ENCODE measurements around the gene NLRP3. TPM values are rescaled to one million over a fixed set of nuclear protein-coding genes. Genes with fewer than 3 reads are reported as not detected.

Gene NLRP3
- total RNA-seq, 1 donor from 2014 or later, result not detected

GRCh38 chr1:247442164-247442563, 26.2 kb downstream of the NLRP3 start:
- H3K4me1 Mint-ChIP-seq (ENCODE audit: low read depth), result no peaks in the 10 kb centered on the region
- TF ChIP-seq, protein P1, sequence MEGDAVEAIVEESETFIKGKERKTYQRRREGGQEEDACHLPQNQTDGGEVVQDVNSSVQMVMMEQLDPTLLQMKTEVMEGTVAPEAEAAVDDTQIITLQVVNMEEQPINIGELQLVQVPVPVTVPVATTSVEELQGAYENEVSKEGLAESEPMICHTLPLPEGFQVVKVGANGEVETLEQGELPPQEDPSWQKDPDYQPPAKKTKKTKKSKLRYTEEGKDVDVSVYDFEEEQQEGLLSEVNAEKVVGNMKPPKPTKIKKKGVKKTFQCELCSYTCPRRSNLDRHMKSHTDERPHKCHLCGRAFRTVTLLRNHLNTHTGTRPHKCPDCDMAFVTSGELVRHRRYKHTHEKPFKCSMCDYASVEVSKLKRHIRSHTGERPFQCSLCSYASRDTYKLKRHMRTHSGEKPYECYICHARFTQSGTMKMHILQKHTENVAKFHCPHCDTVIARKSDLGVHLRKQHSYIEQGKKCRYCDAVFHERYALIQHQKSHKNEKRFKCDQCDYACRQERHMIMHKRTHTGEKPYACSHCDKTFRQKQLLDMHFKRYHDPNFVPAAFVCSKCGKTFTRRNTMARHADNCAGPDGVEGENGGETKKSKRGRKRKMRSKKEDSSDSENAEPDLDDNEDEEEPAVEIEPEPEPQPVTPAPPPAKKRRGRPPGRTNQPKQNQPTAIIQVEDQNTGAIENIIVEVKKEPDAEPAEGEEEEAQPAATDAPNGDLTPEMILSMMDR (IDR thresholded peaks at IDR 0.05; ENCODE audit: unreplicated experiment), result no peak
- no peaks in the 10 kb centered on the region for H3K36me3 Mint-ChIP-seq (ENCODE audit: insufficient read depth)
- DNase-seq (ENCODE audit: low spot score, unreplicated experiment), result no peak
- peaks cover 3% of the 10 kb centered on the region for H3K27me3 Mint-ChIP-seq
- H3K4me3 Mint-ChIP-seq (ENCODE audit: low read depth), result no peak overlapping the region
- no peak overlapping the region for H3K27ac Mint-ChIP-seq
- H3K9me3 Mint-ChIP-seq (ENCODE audit: low read depth), result no peaks in the 10 kb centered on the region

GRCh38 chr1:247443641-247444040, 27.7 kb downstream of the NLRP3 start:
- Mint-ChIP-seq H3K27ac (no peak overlapping the region), H3K27me3 (peaks cover 3% of the 10 kb centered on the region), H3K9me3 (ENCODE audit: low read depth) (no peaks in the 10 kb centered on the region), H3K4me1 (ENCODE audit: low read depth) (no peaks in the 10 kb centered on the region), H3K36me3 (ENCODE audit: insufficient read depth) (no peaks in the 10 kb centered on the region), H3K4me3 (ENCODE audit: low read depth) (no peak overlapping the region)
- no peak for DNase-seq (ENCODE audit: low spot score, unreplicated experiment)
- TF ChIP-seq, protein P1 (IDR thresholded peaks at IDR 0.05; ENCODE audit: unreplicated experiment), result no peak

- TF ChIP-seq, protein P1 (IDR thresholded peaks at IDR 0.05; ENCODE audit: unreplicated experiment), result no peak
- no peak overlapping the region for H3K27ac Mint-ChIP-seq
- no peak overlapping the region for H3K4me3 Mint-ChIP-seq (ENCODE audit: low read depth)
- H3K4me1 Mint-ChIP-seq (ENCODE audit: low read depth), result no peaks in the 10 kb centered on the region
- no peaks in the 10 kb centered on the region for H3K9me3 Mint-ChIP-seq (ENCODE audit: low read depth)
- DNase-seq (ENCODE audit: low spot score, unreplicated experiment), result no peak
- no peaks in the 10 kb centered on the region for H3K36me3 Mint-ChIP-seq (ENCODE audit: insufficient read depth)
- H3K27me3 Mint-ChIP-seq, result peaks cover 3% of the 10 kb centered on the region
Observed at GRCh38 chr1:247444571-247444970, 28.6 kb downstream of the NLRP3 start.

- no peak overlapping the region for H3K27ac Mint-ChIP-seq
- DNase-seq (ENCODE audit: low spot score, unreplicated experiment), result no peak
- H3K36me3 Mint-ChIP-seq (ENCODE audit: insufficient read depth), result no peaks in the 10 kb centered on the region
- no peak overlapping the region for H3K4me3 Mint-ChIP-seq (ENCODE audit: low read depth)
- TF ChIP-seq, protein P1 (IDR thresholded peaks at IDR 0.05; ENCODE audit: unreplicated experiment), result no peak
- peaks cover 7% of the 10 kb centered on the region for H3K27me3 Mint-ChIP-seq
- H3K9me3 Mint-ChIP-seq (ENCODE audit: low read depth), result no peaks in the 10 kb centered on the region
- no peaks in the 10 kb centered on the region for H3K4me1 Mint-ChIP-seq (ENCODE audit: low read depth)
Observed at GRCh38 chr1:247445526-247446356, 29.8 kb downstream of the NLRP3 start.

DNA sequence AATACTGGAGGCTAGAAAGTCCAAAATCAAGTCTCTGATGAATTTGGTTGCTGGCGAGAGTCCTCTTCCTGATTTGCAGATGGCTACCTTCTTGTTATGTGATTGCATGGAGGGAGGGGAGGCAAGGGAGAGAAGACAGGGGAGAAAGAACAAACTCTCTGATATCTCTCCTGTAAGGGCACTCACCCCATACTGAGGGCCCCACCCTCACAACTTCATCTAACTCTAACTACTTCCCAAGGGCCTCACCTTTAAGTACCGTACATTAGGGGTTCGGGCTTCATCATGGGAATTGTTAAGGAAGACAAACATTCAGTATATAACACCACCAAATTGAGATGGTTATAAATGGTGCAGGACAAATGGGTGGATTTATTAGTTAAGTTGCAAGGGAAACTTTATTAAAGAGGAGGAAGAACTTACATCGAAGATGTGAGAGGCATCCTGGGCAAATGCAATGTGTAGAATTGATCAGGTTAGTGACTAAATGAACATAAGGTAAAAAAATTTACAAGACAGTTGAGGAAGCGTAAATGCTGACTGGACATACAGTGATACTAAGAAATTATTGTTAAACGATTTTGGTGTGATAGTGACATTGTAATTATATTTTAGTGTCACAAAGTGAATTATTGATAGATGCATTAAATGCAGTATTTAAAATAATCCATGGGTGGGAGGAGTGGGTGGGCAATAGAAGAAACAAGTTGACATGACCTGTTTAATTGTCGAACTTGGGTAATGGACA, 31.4 kb downstream of the NLRP3 start:
- H3K27ac Mint-ChIP-seq, result peak overlapping the region; percentile 95
- H3K27me3 Mint-ChIP-seq, result peaks cover 17% of the 10 kb centered on the region
- H3K4me3 Mint-ChIP-seq (ENCODE audit: low read depth), result peak overlapping the region; percentile 71
- H3K36me3 Mint-ChIP-seq (ENCODE audit: insufficient read depth), result no peaks in the 10 kb centered on the region
- no peaks in the 10 kb centered on the region for H3K4me1 Mint-ChIP-seq (ENCODE audit: low read depth)
- H3K9me3 Mint-ChIP-seq (ENCODE audit: low read depth), result no peaks in the 10 kb centered on the region
- TF ChIP-seq, protein P1 (IDR thresholded peaks at IDR 0.05; ENCODE audit: unreplicated experiment), result no peak
- no peak for DNase-seq (ENCODE audit: low spot score, unreplicated experiment)
